A673 (cell line): ENCODE data around the gene ADAMTS3. TPM values are rescaled to one million over a fixed set of nuclear protein-coding genes. Genes with fewer than 3 reads are reported as not detected.

Experiments used
- BruUV-seq: library from RNA; stranded (reverse); fragments of 400-500 nt; replicated peaks from 2 replicates; lab custom pipeline; 2021; lab: Mats Ljungman, UMichigan
- CTCF ChIA-PET: fragments of 300-600 bp; sonication (Branson Sonifier 250); formaldehyde crosslinking; loops from one replicate; lab custom pipeline; 2022; ENCODE audit warnings: antibody characterized with exemption; lab: Charles Lee
- POLR2A ChIA-PET: fragments of 300-600 bp; sonication (Branson Sonifier 250); formaldehyde crosslinking; loops from one replicate; lab custom pipeline; 2022; ENCODE audit warnings: antibody characterized with exemption; ENCODE audit not compliant: low non-redundant PET; lab: Charles Lee
- DNase-seq: peaks from one replicate; pipeline ENCODE4 v3.0.0-alpha.2; 2015; ENCODE audit warnings: low spot score
- H3K27ac ChIP-seq: fragments of 200-600 bp; sonication (generic); 2 replicates; pipeline ENCODE4 v1.5.1; 2016; ENCODE audit warnings: mixed run types, low read depth, mild to moderate bottlenecking, mixed read lengths, antibody characterized with exemption, low read length; ENCODE audit not compliant: poor library complexity, severe bottlenecking
- H3K27me3 ChIP-seq: fragments of 200-600 bp; sonication (generic); replicated peaks from 2 replicates; pipeline ENCODE4 v1.6.1; 2017; ENCODE audit warnings: mixed run types, low read depth, mild to moderate bottlenecking, mixed read lengths, antibody characterized with exemption, low read length; ENCODE audit not compliant: insufficient read depth, poor library complexity
- H3K36me3 ChIP-seq: fragments of 200-600 bp; sonication (generic); 2 replicates; pipeline ENCODE4 v1.6.1; 2016; ENCODE audit warnings: mixed run types, mild to moderate bottlenecking, mixed read lengths, antibody characterized with exemption, low read length; ENCODE audit not compliant: insufficient read depth, poor library complexity, severe bottlenecking
- H3K4me1 ChIP-seq: fragments of 200-600 bp; sonication (generic); 2 replicates; pipeline ENCODE4 v1.6.1; 2017; ENCODE audit warnings: mixed run types, mild to moderate bottlenecking, mixed read lengths, antibody characterized with exemption, low read length; ENCODE audit not compliant: insufficient read depth, poor library complexity, severe bottlenecking
- H3K4me3 ChIP-seq: fragments of 200-600 bp; sonication (generic); 2 replicates; pipeline ENCODE4 v1.5.1; 2016; ENCODE audit warnings: low read depth, mixed run types, mild to moderate bottlenecking, mixed read lengths, low read length; ENCODE audit not compliant: poor library complexity, severe bottlenecking
- H3K9me3 ChIP-seq: fragments of 200-600 bp; sonication (generic); 2 replicates; pipeline ENCODE4 v1.6.1; 2016; ENCODE audit warnings: mixed run types, low read depth, mild to moderate bottlenecking, mixed read lengths, antibody characterized with exemption, low read length; ENCODE audit not compliant: poor library complexity, severe bottlenecking
- EZH2 ChIP-seq: fragments of 200-600 bp; sonication (generic); IDR thresholded peaks from 2 replicates; pipeline ENCODE4 v1.6.1; 2017; ENCODE audit warnings: borderline replicate concordance, low read depth, mild to moderate bottlenecking, mixed read lengths, antibody characterized with exemption, low read length; ENCODE audit not compliant: poor library complexity, severe bottlenecking
- intact Hi-C: fragments of 100-400 bp; cut with micrococcal nuclease; formaldehyde crosslinking; loops from one replicate; pipeline ENCODE4 v1.10.0; 2022; ENCODE audit not compliant: unreplicated experiment
- total RNA-seq: library from RNA; stranded (reverse); gene quantifications from 2 replicates; pipeline ENCODE4 v1.2.3, GENCODE V29; 2021
- TF ChIP-seq, protein P1 (sequence below): fragments of 300-800, 200-600 bp; sonication (generic); conservative IDR thresholded peaks from 2 replicates; pipeline ENCODE4 v1.5.1; 2017; ENCODE audit warnings: low read depth, mild to moderate bottlenecking, antibody characterized with exemption, low read length, moderate library complexity, mixed read lengths

ADAMTS3 gene
- total RNA-seq, 1 experiment from 2014 or later: 0.17 TPM

DNA sequence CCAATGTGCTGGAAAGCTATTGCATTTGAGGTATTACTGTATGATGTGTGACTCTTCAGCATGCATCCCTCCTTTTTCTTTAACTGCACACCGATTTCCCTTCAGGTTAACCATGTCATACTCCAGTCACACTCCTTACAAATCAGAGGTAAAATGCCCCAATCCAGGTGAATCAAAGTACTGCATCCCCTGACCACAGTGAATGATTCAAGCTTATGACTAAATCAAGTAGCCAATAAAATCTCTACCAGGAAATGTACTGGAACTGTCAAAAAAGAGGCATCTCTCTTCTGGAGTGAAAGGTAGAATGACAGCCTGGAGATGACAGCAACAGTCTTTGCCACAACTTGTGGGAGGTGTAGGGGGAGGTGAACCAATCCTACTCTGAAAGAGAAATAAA, 10.4 kb downstream of the ADAMTS3 start:
- H3K36me3 ChIP-seq: no peaks in the 10 kb centered on the region
- no peaks in the 10 kb centered on the region for H3K9me3 ChIP-seq
- ChIA-PET CTCF (no interaction called here), POLR2A (no interaction called here)
- DNase-seq: no peak
- no peak overlapping the region for H3K4me3 ChIP-seq
- H3K4me1 ChIP-seq: no peaks in the 10 kb centered on the region
- BruUV-seq: no TSS peak
- intact Hi-C loops: no loop called here
- no peaks in the 10 kb centered on the region for H3K27me3 ChIP-seq
- TF ChIP-seq, protein P1, sequence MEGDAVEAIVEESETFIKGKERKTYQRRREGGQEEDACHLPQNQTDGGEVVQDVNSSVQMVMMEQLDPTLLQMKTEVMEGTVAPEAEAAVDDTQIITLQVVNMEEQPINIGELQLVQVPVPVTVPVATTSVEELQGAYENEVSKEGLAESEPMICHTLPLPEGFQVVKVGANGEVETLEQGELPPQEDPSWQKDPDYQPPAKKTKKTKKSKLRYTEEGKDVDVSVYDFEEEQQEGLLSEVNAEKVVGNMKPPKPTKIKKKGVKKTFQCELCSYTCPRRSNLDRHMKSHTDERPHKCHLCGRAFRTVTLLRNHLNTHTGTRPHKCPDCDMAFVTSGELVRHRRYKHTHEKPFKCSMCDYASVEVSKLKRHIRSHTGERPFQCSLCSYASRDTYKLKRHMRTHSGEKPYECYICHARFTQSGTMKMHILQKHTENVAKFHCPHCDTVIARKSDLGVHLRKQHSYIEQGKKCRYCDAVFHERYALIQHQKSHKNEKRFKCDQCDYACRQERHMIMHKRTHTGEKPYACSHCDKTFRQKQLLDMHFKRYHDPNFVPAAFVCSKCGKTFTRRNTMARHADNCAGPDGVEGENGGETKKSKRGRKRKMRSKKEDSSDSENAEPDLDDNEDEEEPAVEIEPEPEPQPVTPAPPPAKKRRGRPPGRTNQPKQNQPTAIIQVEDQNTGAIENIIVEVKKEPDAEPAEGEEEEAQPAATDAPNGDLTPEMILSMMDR: no peak
- TF ChIP-seq EZH2: no peak
- H3K27ac ChIP-seq: no peak overlapping the region

DNA sequence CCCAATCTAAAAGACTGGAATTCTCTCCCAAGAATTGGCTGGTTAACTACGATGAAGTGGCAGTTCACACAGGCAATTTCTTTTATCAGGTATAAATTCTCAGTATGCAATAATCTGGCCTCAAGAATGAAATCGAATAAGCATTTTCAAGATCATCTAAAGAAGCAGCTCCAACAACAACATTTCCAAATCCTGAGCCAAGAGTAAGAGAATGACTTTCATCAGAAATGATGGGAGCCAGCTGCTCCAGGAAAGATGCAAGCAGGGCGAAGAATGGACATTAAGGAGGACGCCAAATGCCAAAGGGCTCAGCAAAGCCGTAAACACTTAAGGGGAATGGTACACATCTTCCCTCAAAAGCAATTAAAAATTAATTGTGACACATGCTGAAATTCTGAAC, 12.0 kb downstream of the ADAMTS3 start:
- DNase-seq: no peak
- CTCF ChIA-PET: no interaction called here
- POLR2A ChIA-PET: no interaction called here
- no TSS peak for BruUV-seq
- Histone ChIP-seq H3K27ac (no peak overlapping the region), H3K4me3 (no peak overlapping the region), H3K36me3 (no peaks in the 10 kb centered on the region), H3K4me1 (no peaks in the 10 kb centered on the region), H3K27me3 (no peaks in the 10 kb centered on the region), H3K9me3 (no peaks in the 10 kb centered on the region)
- TF ChIP-seq, protein P1: no peak
- TF ChIP-seq EZH2: no peak
- intact Hi-C loops: no loop called here

DNA sequence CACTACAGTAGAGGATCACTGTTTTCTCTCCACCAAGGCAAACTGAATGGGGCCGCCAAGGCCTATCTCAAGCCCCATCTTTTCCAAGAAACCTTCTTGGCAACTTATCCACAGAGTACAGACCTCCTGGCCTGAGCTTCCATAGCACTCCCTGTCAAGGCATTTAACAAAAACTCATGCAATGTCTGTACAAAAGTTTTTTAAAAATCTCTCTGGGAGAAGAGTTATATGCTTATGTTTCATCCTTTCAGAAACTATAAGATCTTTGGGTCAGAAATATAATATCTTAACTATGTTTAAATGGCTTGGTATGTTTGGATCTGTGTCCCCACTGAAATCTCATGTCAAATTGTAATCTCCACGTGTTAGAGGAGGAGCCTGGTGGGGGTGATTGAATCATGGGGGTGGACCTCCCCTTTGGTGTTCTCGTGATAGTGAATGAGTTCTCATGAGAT, 13.6 kb downstream of the ADAMTS3 start:
- H3K4me1 ChIP-seq: no peaks in the 10 kb centered on the region
- no peaks in the 10 kb centered on the region for H3K9me3 ChIP-seq
- no peak for DNase-seq
- H3K4me3 ChIP-seq: no peak overlapping the region
- intact Hi-C loops: no loop called here
- BruUV-seq: no TSS peak
- ChIA-PET CTCF (interaction anchor here (1.0 kb wide), 1 partner anchor 12 kb away, joined by 3 read pairs; no protein-coding TSS in a partner anchor), POLR2A (no interaction called here)
- no peaks in the 10 kb centered on the region for H3K27me3 ChIP-seq
- no peak for TF ChIP-seq EZH2
- TF ChIP-seq, protein P1: no peak
- no peak overlapping the region for H3K27ac ChIP-seq
- no peaks in the 10 kb centered on the region for H3K36me3 ChIP-seq
